NCI-H526 (cell line): ENCODE measurements around the gene ENPP7.

Source experiments
- DNase-seq, 2 experiments: peaks; one replicate each; lab custom pipeline; 2025; lab: John Stamatoyannopoulos, UW

ENPP7 gene

GRCh38 chr17:79777894-79778503, 47.3 kb downstream of the ENPP7 start, which contains the start of gene CBX2:
Gene CBX2 (plus strand): TSS chr17:79778148. CDS start chr17:79778236, 88 bp downstream.
- peak in 1 of 2 experiments; percentile 88 for DNase-seq

GRCh38 chr17:79778504-79779083, 47.9 kb downstream of the ENPP7 start:
- peak in 1 of 2 experiments; percentile 66 for DNase-seq

- peak in 1 of 2 experiments; percentile 52 for DNase-seq
Measured at GRCh38 chr17:79779084-79779529, 48.4 kb downstream of the ENPP7 start.

GRCh38 chr17:79779661-79780365, 49.1 kb downstream of the ENPP7 start:
- no peak for DNase-seq

- no peak for DNase-seq
Measured at GRCh38 chr17:79781012-79781650, 50.4 kb downstream of the ENPP7 start.

- DNase-seq, result no peak
Measured at GRCh38 chr17:79781736-79782575, 51.2 kb downstream of the ENPP7 start.

- no peak for DNase-seq
Measured at GRCh38 chr17:79783891-79784290, 53.1 kb downstream of the ENPP7 start.

- no peak for DNase-seq
Measured at GRCh38 chr17:79784353-79785016, 53.7 kb downstream of the ENPP7 start.

- DNase-seq, result no peak
Measured at GRCh38 chr17:79785017-79785899, 54.5 kb downstream of the ENPP7 start.

GRCh38 chr17:79785900-79786810, 55.4 kb downstream of the ENPP7 start:
- DNase-seq, result no peak

- DNase-seq, result no peak
Measured at GRCh38 chr17:79786930-79787643, 56.3 kb downstream of the ENPP7 start.

- DNase-seq, result no peak
Measured at GRCh38 chr17:79788455-79788854, 57.7 kb downstream of the ENPP7 start.

GRCh38 chr17:79788989-79789942, 58.5 kb downstream of the ENPP7 start:
- DNase-seq, result no peak

GRCh38 chr17:79789943-79790804, 59.4 kb downstream of the ENPP7 start:
- DNase-seq, result peak; percentile 21 to 78

- DNase-seq, result peak in 1 of 2 experiments; percentile 34
Measured at GRCh38 chr17:79790805-79791734, 60.3 kb downstream of the ENPP7 start.
